Endometrium (tissue), 2 donors: ENCODE measurements around the gene BDH1.
"Not testable (repeated sequence)": the region's sequence is repeated elsewhere in the genome, so short reads cannot be mapped to it uniquely, and the experiment has no call there.

ENCODE experiments used
- FAIRE-seq: peaks from 2 replicates; lab custom pipeline; 2012; peaks lifted over from hg19 to GRCh38; lab: Jason Lieb, UNC
- donor health status: control.
- donor health status: control.

BDH1 gene

GRCh38 chr3:197577366-197578074 is 21.8 kb upstream of the BDH1 start:
- no peak for FAIRE-seq

- FAIRE-seq, result no peak
These were observed 21.1 kb upstream of the BDH1 start for GRCh38 chr3:197576838-197577237.

GRCh38 chr3:197575362-197575761 is 19.6 kb upstream of the BDH1 start:
- FAIRE-seq, result no peak

GRCh38 chr3:197574396-197574991 is 18.7 kb upstream of the BDH1 start:
- FAIRE-seq, result not testable (repeated sequence)

GRCh38 chr3:197573048-197573767 is 17.4 kb upstream of the BDH1 start:
- FAIRE-seq, result no peak

GRCh38 chr3:197571880-197572172 is 16.1 kb upstream of the BDH1 start:
- FAIRE-seq, result not testable (repeated sequence)

- not testable (repeated sequence) for FAIRE-seq
These were observed 15.5 kb upstream of the BDH1 start for GRCh38 chr3:197571074-197571879.

- not testable (repeated sequence) for FAIRE-seq
These were observed 13.7 kb upstream of the BDH1 start for GRCh38 chr3:197569433-197569832.

GRCh38 chr3:197567904-197568681 is 12.3 kb upstream of the BDH1 start:
- no peak for FAIRE-seq

- FAIRE-seq, result not testable (repeated sequence)
These were observed 10.4 kb upstream of the BDH1 start for GRCh38 chr3:197566155-197566554.

- no peak for FAIRE-seq
These were observed 8.5 kb upstream of the BDH1 start for GRCh38 chr3:197564097-197564843.

- FAIRE-seq, result no peak
These were observed 6.9 kb upstream of the BDH1 start for GRCh38 chr3:197562398-197563251.

GRCh38 chr3:197561926-197562325 is 6.2 kb upstream of the BDH1 start:
- no peak for FAIRE-seq

- no peak for FAIRE-seq
These were observed 3.9 kb upstream of the BDH1 start for GRCh38 chr3:197559651-197560050.

GRCh38 chr3:197554562-197555280 is 1.0 kb downstream of the BDH1 start:
- FAIRE-seq, result peak; percentile 76

GRCh38 chr3:197554196-197554561 is 1.6 kb downstream of the BDH1 start:
- FAIRE-seq, result no peak

- FAIRE-seq, result no peak
These were observed 3.6 kb downstream of the BDH1 start for GRCh38 chr3:197552198-197552597.

- no peak for FAIRE-seq
These were observed 5.3 kb downstream of the BDH1 start for GRCh38 chr3:197550489-197550888.

- FAIRE-seq, result no peak
These were observed 6.4 kb downstream of the BDH1 start for GRCh38 chr3:197549261-197549885.
